ENCODE data around the gene ELL2. TPM values are rescaled to one million over a fixed set of nuclear protein-coding genes. Genes with fewer than 3 reads are reported as not detected.

Gene ELL2
- total RNA-seq, 1 experiment from 2014 or later: 27.5 TPM

- no peak overlapping the region for H2BK15ac ChIP-seq (ENCODE audit: low read depth, low read length)
- H2AFZ ChIP-seq (ENCODE audit: low read length): no peak overlapping the region
- no peak overlapping the region for H3K4ac ChIP-seq (ENCODE audit: low read depth, low read length)
- no peak overlapping the region for H4K8ac ChIP-seq (replicated peaks; ENCODE audit: insufficient read length, low read depth, low read length)
- Mint-ChIP-seq H3K4me1 (peaks cover 15 to 20% of the 10 kb centered on the region in 2 experiments), H3K27me3 (ENCODE audit: low read depth) (no peaks in the 10 kb centered on the region), H3K36me3 (ENCODE audit: insufficient read depth in 1 of 3, low read depth in 3 of 3) (peaks cover 0 to 3% (median 0%) of the 10 kb centered on the region in 3 experiments; a peak in 3 of 7 replicates), H3K4me3 (no peak overlapping the region), H3K9me3 (no peaks in the 10 kb centered on the region), H3K27ac (no peak overlapping the region)
- no CpG with 5 or more reads among the region's 1 CpG for WGBS (ENCODE audit: extremely low coverage, insufficient read length, low lambda C conversion rate)
- no peak overlapping the region for H3T11ph ChIP-seq (ENCODE audit: low read length)
- no peaks in the 10 kb centered on the region; the same call in 1 of the 2 replicates for H3K4me1 ChIP-seq (ENCODE audit: insufficient read depth, low read length)
- H2BK120ac ChIP-seq (ENCODE audit: low read depth, low read length, poor library complexity, severe bottlenecking): no peak overlapping the region
- no peak overlapping the region for H4K5ac ChIP-seq (ENCODE audit: insufficient read length, low read depth, low read length)
- H2BK5ac ChIP-seq (ENCODE audit: insufficient read length, low read length): no peak overlapping the region
- no peaks in the 10 kb centered on the region for H3K79me1 ChIP-seq (ENCODE audit: insufficient read depth, low read depth, low read length, poor library complexity, severe bottlenecking)
- DNase-seq: no peak
- no peak overlapping the region for H3K18ac ChIP-seq (ENCODE audit: insufficient read length, low read depth, low read length)
- no peaks in the 10 kb centered on the region for H3K27me3 ChIP-seq (ENCODE audit: insufficient read depth, low read length)
- H3K56ac ChIP-seq (ENCODE audit: insufficient read length, low read depth, low read length): no peak overlapping the region
- no peak overlapping the region for H2AK5ac ChIP-seq (ENCODE audit: insufficient read length, low read length)
- H3K9me3 ChIP-seq (ENCODE audit: control insufficient read depth, low read depth, low read length): no peaks in the 10 kb centered on the region
- H4K20me1 ChIP-seq (ENCODE audit: control insufficient read depth, insufficient read depth, insufficient read length): no peaks in the 10 kb centered on the region
- H3K23me2 ChIP-seq (ENCODE audit: insufficient read length, low read depth, low read length, poor library complexity, severe bottlenecking): no peaks in the 10 kb centered on the region
- H3K14ac ChIP-seq (ENCODE audit: insufficient read depth, low read length): no peak overlapping the region
- H3K9ac ChIP-seq (ENCODE audit: extremely low read depth, insufficient read length, low read length): no peak overlapping the region
- H2BK12ac ChIP-seq (ENCODE audit: insufficient read length, low read depth, low read length): no peak overlapping the region
- no peak overlapping the region for H3K23ac ChIP-seq (ENCODE audit: insufficient read length, low read depth, low read length)
- H2BK20ac ChIP-seq (ENCODE audit: low read depth, low read length, poor library complexity, severe bottlenecking): no peak overlapping the region
- H3K79me2 ChIP-seq (ENCODE audit: insufficient read depth, low read length): no peaks in the 10 kb centered on the region
- TF ChIP-seq CTCF (conservative IDR thresholded peaks at IDR 0.05): no peak
- H3K4me2 ChIP-seq (ENCODE audit: insufficient read depth, insufficient read length, low read length): no peak overlapping the region
- H3K27ac ChIP-seq (ENCODE audit: insufficient read length, low read depth, low read length): no peak overlapping the region
- H4K91ac ChIP-seq (ENCODE audit: insufficient read length, low read depth, low read length): no peak overlapping the region
Measured at GRCh38 chr5:95946451-95946850, 15.2 kb downstream of the ELL2 start.
